GM18517 (cell line): ENCODE results near the gene RERE.
"Not testable (repeated sequence)": the region's sequence is repeated elsewhere in the genome, so short reads cannot be mapped to it uniquely, and the experiment has no call there.

Experiments used
- ATAC-seq: cut with Tn5 transposase; IDR thresholded peaks from one replicate; pipeline ENCODE4 v1.9.1; 2021; ENCODE audit warnings: mild to moderate bottlenecking, moderate library complexity; ENCODE audit not compliant: unreplicated experiment

Gene RERE

GRCh38 chr1:8809342-8809736, 8.1 kb downstream of the RERE start:
- no peak for ATAC-seq

GRCh38 chr1:8807004-8807403, 10.4 kb downstream of the RERE start:
- no peak for ATAC-seq

GRCh38 chr1:8800416-8800815, 17.0 kb downstream of the RERE start:
- no peak for ATAC-seq

- no peak for ATAC-seq
These were observed 20.2 kb downstream of the RERE start for GRCh38 chr1:8797216-8797615.

- ATAC-seq: no peak
These were observed 20.6 kb downstream of the RERE start for GRCh38 chr1:8796812-8797211.

GRCh38 chr1:8794605-8795004, 22.8 kb downstream of the RERE start:
- no peak for ATAC-seq

GRCh38 chr1:8791819-8792218, 25.6 kb downstream of the RERE start:
- ATAC-seq: no peak

GRCh38 chr1:8790987-8791386, 26.5 kb downstream of the RERE start:
- no peak for ATAC-seq

GRCh38 chr1:8790478-8790877, 27.0 kb downstream of the RERE start:
- no peak for ATAC-seq

GRCh38 chr1:8789314-8790214, 27.9 kb downstream of the RERE start:
- no peak for ATAC-seq

GRCh38 chr1:8787218-8787617, 30.2 kb downstream of the RERE start:
- ATAC-seq: no peak

GRCh38 chr1:8786204-8786603, 31.2 kb downstream of the RERE start:
- not testable (repeated sequence) for ATAC-seq

GRCh38 chr1:8782955-8783354, 34.5 kb downstream of the RERE start:
- ATAC-seq: no peak

GRCh38 chr1:8782001-8782620, 35.3 kb downstream of the RERE start:
- no peak for ATAC-seq

- ATAC-seq: no peak
These were observed 37.0 kb downstream of the RERE start for GRCh38 chr1:8780405-8780804.

GRCh38 chr1:8777867-8778266, 39.6 kb downstream of the RERE start:
- ATAC-seq: no peak

- ATAC-seq: no peak
These were observed 41.3 kb downstream of the RERE start for GRCh38 chr1:8776104-8776503.

GRCh38 chr1:8767006-8767405, 50.4 kb downstream of the RERE start:
- ATAC-seq: no peak

- no peak for ATAC-seq
These were observed 52.2 kb downstream of the RERE start for GRCh38 chr1:8765198-8765597.

- no peak for ATAC-seq
These were observed 53.0 kb downstream of the RERE start for GRCh38 chr1:8764293-8764937.

- no peak for ATAC-seq
These were observed 53.6 kb downstream of the RERE start for GRCh38 chr1:8763888-8764287.

GRCh38 chr1:8754993-8755392, 62.4 kb downstream of the RERE start:
- no peak for ATAC-seq
